WTC11 (cell line): Measurements from ENCODE around the gene CEACAM18.

Experiments
- ATF2 ChIP-seq: sonication (generic); formaldehyde crosslinking; IDR thresholded peaks from 2 replicates; pipeline ENCODE4 v1.8.1; 2022; ENCODE audit warnings: low read depth, missing genetic modification reagents, borderline replicate concordance
- ELF4 ChIP-seq: sonication (generic); formaldehyde crosslinking; IDR thresholded peaks from 2 replicates; pipeline ENCODE4 v1.8.1; 2022; ENCODE audit warnings: low read depth, mild to moderate bottlenecking, moderate library complexity, missing genetic modification reagents
- PREB ChIP-seq: sonication (generic); formaldehyde crosslinking; IDR thresholded peaks from 2 replicates; pipeline ENCODE4 v1.8.1; 2022; ENCODE audit warnings: mild to moderate bottlenecking, missing genetic modification reagents, moderate library complexity, borderline replicate concordance
- TF ChIP-seq, protein P1 (sequence below): fragments of 200-600 bp; IDR thresholded peaks from 2 replicates; pipeline ENCODE4 v1.8.0; 2022; ENCODE audit warnings: antibody characterized with exemption
- TF ChIP-seq, protein P2 (sequence below): sonication (generic); formaldehyde crosslinking; IDR thresholded peaks from 2 replicates; pipeline ENCODE4 v1.8.0; 2022; ENCODE audit warnings: mild to moderate bottlenecking, missing genetic modification reagents

DNA sequence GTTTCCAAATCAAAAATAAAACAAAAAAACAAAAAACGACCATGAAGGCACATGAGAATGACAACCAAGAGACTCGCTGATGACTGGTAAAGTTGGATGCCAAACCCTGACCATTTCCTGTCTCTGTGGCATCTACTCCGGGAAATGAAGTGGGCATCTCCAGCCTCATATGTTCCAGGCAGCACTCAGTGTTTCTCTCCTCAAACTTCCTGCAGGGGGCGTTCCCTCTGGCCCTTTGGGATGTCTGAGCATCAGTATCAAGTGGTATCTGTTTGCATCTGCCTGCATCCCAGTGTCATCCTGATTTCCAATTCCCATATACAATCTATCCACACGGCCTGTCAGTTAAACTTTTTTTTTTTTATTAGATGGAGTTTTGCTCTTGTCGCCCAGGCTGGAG is 33.0 kb downstream of the CEACAM18 start:
- TF ChIP-seq, protein P1, sequence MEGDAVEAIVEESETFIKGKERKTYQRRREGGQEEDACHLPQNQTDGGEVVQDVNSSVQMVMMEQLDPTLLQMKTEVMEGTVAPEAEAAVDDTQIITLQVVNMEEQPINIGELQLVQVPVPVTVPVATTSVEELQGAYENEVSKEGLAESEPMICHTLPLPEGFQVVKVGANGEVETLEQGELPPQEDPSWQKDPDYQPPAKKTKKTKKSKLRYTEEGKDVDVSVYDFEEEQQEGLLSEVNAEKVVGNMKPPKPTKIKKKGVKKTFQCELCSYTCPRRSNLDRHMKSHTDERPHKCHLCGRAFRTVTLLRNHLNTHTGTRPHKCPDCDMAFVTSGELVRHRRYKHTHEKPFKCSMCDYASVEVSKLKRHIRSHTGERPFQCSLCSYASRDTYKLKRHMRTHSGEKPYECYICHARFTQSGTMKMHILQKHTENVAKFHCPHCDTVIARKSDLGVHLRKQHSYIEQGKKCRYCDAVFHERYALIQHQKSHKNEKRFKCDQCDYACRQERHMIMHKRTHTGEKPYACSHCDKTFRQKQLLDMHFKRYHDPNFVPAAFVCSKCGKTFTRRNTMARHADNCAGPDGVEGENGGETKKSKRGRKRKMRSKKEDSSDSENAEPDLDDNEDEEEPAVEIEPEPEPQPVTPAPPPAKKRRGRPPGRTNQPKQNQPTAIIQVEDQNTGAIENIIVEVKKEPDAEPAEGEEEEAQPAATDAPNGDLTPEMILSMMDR: peak; percentile 51
- TF ChIP-seq ELF4 (CRISPR knock-in tag) (no peak), ATF2 (no peak), PREB (CRISPR knock-in tag) (no peak)
- TF ChIP-seq, protein P2, sequence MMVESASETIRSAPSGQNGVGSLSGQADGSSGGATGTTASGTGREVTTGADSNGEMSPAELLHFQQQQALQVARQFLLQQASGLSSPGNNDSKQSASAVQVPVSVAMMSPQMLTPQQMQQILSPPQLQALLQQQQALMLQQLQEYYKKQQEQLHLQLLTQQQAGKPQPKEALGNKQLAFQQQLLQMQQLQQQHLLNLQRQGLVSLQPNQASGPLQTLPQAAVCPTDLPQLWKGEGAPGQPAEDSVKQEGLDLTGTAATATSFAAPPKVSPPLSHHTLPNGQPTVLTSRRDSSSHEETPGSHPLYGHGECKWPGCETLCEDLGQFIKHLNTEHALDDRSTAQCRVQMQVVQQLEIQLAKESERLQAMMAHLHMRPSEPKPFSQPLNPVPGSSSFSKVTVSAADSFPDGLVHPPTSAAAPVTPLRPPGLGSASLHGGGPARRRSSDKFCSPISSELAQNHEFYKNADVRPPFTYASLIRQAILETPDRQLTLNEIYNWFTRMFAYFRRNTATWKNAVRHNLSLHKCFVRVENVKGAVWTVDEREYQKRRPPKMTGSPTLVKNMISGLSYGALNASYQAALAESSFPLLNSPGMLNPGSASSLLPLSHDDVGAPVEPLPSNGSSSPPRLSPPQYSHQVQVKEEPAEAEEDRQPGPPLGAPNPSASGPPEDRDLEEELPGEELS: no peak
